ENCODE results near the gene RARG.

Gene RARG

DNA sequence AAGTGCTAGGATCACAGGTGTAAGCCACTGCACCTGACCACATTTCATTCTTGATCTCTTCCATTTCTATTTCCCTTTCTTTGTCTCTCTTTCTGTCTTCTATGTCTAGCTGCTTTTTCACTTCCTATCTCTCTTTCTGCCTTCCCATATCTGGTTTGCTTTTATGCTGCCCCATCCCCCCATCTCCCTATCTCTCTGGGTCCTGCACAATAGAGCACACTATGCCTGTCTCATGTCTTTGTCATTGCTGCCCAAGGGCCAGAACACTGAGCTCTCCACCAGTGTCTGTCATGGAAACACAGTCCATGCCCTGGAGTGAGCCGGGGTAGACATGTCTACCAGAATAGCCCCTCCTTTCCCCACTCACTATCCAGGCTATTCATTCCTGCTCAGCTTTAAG is 12.3 kb upstream of the RARG start:
- DNase-seq (ENCODE audit: low spot score) = no peak

- DNase-seq (ENCODE audit: low spot score) = no peak
Measured at GRCh38 chr12:53241623-53242412, 9.8 kb upstream of the RARG start.

- DNase-seq (ENCODE audit: low spot score) = no peak
Measured at GRCh38 chr12:53239643-53240258, 7.7 kb upstream of the RARG start.

GRCh38 chr12:53236443-53237111 is 4.6 kb upstream of the RARG start:
- no peak for DNase-seq (ENCODE audit: low spot score)

GRCh38 chr12:53235742-53236442 is 3.9 kb upstream of the RARG start:
- DNase-seq (ENCODE audit: low spot score) = no peak

GRCh38 chr12:53235164-53235563 is 3.2 kb upstream of the RARG start:
- no peak for DNase-seq (ENCODE audit: low spot score)

DNA sequence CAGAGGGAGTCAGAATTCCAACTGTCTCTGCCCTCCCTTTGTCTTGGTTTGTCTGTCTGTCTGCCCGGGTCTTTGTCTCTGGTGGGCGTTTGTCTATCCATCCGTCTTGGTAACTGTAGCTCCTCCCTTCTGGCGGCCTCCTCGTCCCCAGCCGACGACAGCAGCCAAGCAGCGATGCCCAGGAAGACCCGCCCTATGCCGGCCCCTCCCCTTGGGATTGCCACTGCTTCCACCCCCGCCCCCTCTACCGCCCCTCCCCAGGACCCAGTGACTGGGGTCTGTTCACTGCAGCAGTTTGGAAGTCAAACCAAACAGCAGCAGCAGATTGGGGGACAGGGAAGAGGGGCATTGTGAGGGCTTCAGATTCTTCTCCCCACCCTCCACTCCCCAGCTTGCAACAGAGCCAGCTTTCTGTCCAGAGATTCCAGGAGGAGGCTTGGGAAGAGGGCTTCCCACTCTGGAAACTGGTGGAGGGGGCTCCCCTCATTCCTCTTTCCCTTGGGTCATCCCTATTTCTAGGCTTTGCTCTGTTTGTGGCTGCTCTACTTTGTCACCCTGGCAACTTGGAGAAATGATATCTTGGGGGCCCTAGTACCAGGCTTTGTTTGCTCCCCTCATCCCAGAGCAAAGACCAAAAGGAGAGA is 2.4 kb upstream of the RARG start:
- DNase-seq (ENCODE audit: low spot score) = no peak

GRCh38 chr12:53233671-53234121 is 1.7 kb upstream of the RARG start:
- DNase-seq (ENCODE audit: low spot score) = no peak

DNA sequence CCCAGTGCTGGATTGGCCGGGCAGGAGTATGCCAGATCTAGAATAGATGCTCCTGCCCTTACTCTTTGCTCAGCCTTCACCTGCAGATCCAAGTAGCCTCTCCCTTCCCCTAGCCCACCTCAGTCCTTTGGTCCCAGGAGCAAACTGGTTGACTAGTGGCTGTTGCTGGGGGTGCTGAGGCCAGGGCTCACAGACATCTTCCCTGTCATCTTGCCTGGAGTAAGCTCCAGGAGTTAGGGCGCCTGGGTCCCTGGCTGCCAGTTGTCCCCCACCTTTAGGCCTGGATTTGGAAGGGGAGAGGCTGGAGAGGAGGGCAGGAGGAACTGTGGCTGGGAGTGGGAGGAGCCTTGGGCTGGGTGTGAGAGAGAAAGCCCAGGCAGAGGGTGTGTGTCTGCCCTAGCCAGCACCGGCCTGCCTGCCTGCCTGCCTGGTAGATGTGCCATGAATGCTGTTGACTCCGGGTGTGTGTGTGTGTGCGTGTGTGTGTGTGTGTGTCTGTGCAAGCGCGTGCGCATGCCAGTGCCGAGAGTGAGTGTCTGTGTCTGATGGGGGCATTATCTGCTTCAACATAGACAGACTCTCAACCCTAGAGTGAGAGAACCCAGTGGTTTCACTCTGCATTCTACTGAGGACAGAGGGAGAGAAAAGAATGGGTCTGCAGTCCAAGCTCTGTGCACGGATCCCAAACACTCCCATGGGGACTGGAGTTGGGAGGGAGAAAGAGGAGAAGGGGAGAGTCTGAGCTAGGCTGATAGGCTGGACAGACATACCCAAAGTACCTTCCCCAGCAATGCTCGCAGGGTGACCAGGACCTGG is 845 bp upstream of the RARG start:
- DNase-seq (ENCODE audit: low spot score) = peak; percentile 74

GRCh38 chr12:53231671-53231920 is 413 bp downstream of the RARG start:
- DNase-seq (ENCODE audit: low spot score) = no peak

- no peak for DNase-seq (ENCODE audit: low spot score)
Measured at GRCh38 chr12:53230108-53230845, 1.7 kb downstream of the RARG start.

DNA sequence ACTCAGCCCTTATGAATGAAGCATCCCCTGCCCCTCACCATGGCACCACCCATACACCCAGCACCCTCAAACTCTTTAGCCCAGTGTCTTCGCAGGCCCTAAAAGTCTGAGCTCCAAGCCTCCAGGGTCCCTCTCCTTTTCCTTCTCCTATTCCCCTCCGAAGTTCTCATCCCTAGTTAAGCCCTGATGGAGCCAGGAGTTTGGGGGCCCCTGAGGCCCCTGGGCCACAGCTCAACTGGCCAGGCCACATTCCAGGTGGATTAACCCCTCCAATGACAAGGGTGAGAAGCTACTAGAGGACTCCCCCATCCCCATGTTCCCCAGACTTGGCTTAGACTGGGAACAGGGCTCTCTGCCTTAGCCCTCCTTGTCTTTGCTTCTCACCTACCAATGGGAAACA is 2.6 kb downstream of the RARG start:
- DNase-seq (ENCODE audit: low spot score) = no peak

DNA sequence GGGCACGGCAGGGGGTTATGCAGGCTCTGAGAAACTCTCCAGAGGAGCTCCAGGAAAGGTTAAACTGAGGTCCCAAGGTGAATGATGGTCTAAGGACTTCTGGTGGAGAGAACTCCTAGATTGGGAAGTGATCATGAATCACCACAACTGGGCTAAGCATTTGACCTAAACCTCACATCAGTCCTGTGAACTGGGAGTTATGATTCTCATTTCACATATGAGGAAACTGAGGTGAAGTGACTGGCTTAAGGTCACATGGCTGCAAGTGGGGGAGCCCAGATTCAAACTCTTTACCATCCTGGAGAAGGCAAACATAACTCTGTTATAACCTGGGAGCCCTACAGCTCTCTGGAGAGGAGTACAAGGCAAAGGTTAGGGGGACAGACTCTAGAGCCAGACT is 4.2 kb downstream of the RARG start:
- no peak for DNase-seq (ENCODE audit: low spot score)

- DNase-seq (ENCODE audit: low spot score) = no peak
Measured at GRCh38 chr12:53227341-53227740, 4.7 kb downstream of the RARG start.

DNA sequence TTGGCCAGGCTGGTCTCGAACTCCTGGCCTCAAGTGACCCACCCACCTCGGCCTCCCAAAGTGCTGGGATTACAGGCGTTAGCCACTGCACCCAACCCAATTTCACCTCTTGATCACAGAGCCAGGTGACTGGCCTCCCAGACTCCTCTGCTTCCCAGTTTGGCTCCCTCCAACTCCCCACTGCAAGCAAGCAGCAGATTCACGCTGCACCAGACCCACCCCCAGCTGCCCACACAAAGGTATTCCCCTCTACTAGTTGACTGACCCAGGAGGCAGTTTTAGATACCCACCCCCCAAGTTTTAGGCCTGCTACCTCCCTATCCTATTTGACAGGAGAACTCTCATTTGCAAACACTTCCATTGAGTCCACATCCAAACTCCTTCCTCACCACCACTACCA is 5.2 kb downstream of the RARG start:
- no peak for DNase-seq (ENCODE audit: low spot score)

DNA sequence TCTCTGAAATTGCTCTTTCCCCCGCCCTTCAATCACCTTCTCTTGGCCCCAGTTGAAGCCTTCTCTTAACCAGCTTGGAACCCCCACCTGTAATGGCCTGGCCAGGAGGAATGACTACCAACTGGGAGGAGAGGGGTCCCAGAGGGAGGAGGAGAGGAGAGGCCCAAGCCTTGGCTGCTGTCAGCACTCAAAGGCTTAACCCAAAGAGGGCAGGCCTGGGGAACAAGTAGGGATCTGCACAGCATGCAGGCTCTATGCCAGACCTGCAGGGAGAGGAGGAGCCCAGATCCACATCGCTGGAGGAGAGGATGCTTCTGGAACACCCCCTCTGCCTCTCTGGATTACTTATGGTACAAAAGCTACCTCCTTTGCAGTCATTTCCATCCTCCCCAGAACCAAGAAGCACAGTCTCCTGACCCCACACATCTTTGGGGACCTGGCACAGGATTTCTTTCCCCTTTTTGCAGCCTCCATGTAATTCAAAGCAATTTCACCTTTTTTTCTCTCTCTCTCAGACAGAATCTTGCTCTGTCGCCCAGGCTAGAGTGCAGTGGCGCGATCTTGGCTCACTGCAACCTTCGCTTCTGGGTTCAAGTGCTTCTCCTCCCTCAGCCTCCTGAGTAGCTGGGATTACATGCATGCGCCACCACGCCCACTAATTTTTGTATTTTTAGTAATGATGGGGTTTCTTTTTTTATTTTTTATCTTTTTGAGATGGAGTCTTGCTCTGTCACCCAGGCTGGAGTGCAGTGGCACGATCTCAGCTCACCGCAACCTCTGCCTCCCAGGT is 6.2 kb downstream of the RARG start:
- DNase-seq (ENCODE audit: low spot score) = no peak

DNA sequence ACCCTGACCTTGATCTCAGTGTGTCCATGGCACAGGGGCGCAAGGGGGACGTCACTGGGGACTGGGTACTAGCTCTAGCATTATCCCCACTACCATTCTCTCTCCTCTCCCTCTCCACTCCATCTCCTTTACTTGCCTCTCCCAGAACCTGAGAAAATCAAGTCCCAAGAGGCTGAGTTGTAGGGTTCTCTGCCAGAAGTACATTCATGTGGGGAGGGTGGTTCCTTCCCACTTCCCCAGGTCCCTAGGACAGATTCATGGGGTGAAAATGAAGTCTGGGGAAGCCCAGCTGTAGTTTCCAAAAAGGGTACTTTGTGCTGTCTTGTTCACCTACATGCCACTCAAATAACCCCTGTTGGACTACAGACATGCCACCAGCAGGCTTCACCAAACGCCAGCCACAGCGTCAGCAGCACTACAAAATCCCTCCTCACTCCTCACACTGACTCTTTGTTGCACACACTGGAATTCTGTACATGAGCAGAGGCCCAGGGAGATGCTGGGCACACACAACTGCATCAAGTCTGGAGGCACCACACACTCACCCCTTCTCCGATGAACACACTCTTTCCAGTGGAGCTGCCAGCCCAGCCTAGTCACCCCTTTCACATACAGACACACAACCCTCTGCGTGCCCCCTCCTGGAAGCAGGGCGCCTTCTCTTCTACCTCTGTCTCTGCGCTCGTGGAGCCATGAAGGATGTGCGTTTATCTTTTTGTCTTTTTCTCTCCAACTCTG is 6.9 kb downstream of the RARG start:
- no peak for DNase-seq (ENCODE audit: low spot score)

DNA sequence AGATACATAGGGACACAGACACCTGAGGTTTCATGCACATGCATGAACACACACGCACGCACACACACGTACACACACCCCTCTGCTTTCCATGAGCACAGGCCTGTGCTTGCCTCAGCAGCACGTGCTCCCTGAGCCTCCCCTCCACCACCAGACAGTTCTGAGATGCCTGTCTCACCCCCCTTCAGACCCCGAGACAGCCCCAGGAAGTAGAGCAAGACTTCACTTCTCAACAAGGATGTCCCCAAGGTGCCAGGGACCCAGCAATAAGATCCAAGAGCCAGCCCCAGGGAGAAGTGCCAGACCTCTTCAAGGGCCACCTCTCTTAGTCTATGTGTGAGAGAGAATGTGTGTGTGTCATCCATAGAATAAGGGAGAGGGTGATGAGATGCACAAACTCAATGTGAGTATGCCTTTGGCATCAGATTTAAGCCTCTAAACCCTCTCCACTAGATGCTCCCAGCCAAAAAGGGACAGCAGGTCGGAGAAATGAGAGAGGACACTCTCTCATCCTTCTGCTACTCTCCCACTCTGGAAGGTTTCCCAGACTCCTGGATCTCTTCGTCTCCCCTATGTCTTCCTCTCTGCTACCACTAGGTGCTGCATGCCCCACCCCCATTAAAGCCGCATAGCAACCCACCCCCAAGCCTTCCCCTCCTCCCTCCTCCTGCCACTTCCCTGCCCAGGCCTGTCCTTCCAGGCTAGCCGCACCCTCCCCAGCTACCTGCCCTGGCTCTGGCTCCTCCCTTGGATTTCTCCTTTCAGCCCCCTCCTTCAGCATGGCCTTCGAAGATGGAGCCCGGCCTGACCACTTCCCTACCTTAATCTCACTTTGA is 7.7 kb downstream of the RARG start:
- DNase-seq (ENCODE audit: low spot score) = no peak

All from AG08396 (cell line).